ENCODE data around the gene LIF.

Gene LIF

GRCh38 chr22:30292069-30292970 lies 45.8 kb upstream of the LIF start:
- no peak overlapping the region for H3K27ac ChIP-seq (replicated peaks)
- H3K4me3 ChIP-seq (replicated peaks; ENCODE audit: insufficient read depth, low read length): no peak overlapping the region
- TF ChIP-seq POLR2AphosphoS5 (IDR thresholded peaks at IDR 0.05; ENCODE audit: low read depth) (no peak), SPI1 (IDR thresholded peaks at IDR 0.05; ENCODE audit: borderline replicate concordance, low read depth) (no peak), GABPA (IDR thresholded peaks at IDR 0.05; ENCODE audit: low read depth) (no peak), CTCF (IDR thresholded peaks at IDR 0.05; ENCODE audit: insufficient read depth, low read length) (no peak), REST (IDR thresholded peaks at IDR 0.05; ENCODE audit: insufficient replicate concordance, low read depth) (no peak)
- no peak for DNase-seq (ENCODE audit: low read depth in 1 of 2, low spot score in 1 of 2)
- H3K27me3 ChIP-seq (ENCODE audit: insufficient read depth, poor library complexity, severe bottlenecking): no peaks in the 10 kb centered on the region

DNA sequence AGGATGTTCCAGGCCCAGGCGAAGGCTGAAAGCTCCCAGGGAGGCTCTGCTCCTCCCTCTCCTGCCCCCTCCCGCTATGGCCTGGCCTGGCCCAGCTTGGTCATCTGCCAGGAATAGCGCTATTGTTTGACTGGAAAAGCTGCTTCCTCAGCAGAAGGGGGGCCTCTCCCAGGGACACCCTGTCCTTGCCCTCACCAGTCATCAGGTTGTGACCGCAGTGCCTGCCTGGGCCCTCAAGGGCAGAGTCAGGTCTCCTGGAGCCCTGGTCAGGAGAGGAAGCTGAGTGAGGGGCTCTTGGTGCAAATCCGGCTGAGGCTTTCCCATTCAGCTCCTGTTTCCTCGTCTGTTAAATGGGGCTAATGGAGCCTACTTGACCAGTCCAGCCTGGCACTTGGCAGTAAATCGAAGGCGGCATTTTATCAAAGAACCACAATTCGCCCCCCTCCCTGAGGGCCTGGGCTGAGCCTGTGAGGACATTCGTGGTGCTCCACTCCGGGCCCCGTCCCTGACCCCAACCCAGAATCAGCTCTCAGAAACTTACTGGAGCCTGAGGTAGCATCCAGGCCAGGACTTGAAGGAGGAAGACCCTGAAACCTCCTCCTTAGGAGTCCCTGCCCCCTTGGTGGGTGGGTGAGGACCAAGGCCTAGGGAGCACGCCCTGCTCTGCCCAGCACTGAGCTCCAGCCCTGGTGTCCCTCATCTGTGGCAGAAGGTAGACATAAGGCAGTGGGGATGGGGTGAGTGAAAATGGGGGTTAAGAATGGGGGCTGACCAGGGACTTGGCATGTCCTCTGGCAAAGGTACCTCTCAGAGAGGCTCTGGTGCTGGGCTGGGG lies 44.7 kb upstream of the LIF start:
- Histone ChIP-seq H3K27ac (replicated peaks) (no peak overlapping the region), H3K27me3 (ENCODE audit: insufficient read depth, poor library complexity, severe bottlenecking) (no peaks in the 10 kb centered on the region), H3K4me3 (replicated peaks; ENCODE audit: insufficient read depth, low read length) (no peak overlapping the region)
- TF ChIP-seq GABPA (IDR thresholded peaks at IDR 0.05; ENCODE audit: low read depth) (no peak), REST (IDR thresholded peaks at IDR 0.05; ENCODE audit: insufficient replicate concordance, low read depth) (no peak), POLR2AphosphoS5 (IDR thresholded peaks at IDR 0.05; ENCODE audit: low read depth) (no peak), CTCF (IDR thresholded peaks at IDR 0.05; ENCODE audit: insufficient read depth, low read length) (no peak), SPI1 (IDR thresholded peaks at IDR 0.05; ENCODE audit: borderline replicate concordance, low read depth) (no peak)
- DNase-seq (ENCODE audit: low read depth in 1 of 2, low spot score in 1 of 2): no peak

DNA sequence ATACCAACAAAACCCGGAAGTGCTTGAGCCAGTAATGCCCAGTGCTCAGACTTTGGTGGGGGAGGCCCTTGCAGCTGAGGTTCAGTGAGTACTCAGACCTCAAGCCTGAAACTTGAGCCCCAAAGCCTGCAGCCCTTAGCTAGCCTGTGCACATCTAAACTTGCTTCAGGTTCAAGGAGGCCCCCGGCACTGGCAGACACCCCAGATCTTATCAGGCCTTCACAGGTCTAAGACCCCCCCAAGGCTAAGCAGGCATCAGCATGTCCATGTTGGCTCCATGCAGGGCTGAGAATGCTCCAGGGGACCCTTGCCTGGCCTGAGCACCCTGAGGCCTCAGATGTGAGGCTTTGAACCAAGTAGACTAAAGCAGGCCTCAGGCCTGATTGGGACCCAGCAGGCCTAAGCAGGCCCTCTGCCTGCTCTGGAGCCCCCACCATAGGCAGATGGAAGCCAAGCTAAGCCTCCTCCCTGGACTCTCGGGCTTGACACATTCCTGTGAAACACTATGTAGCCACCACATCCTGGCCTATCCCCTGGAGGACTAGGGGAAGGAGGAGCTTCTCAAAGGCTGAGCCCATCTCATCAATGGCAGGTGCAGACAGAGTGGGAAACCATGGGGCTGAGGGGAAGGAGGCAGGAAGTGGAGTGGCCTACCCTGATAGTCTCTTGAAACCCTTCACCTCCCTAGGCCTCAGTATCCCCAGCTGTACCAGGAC lies 43.9 kb upstream of the LIF start:
- no peak for DNase-seq (ENCODE audit: low read depth in 1 of 2, low spot score in 1 of 2)
- Histone ChIP-seq H3K27ac (replicated peaks) (no peak overlapping the region), H3K4me3 (replicated peaks; ENCODE audit: insufficient read depth, low read length) (no peak overlapping the region)

More for the DNA sequence above, 43.9 kb upstream of the LIF start:
- no peaks in the 10 kb centered on the region for H3K27me3 ChIP-seq (ENCODE audit: insufficient read depth, poor library complexity, severe bottlenecking)
- TF ChIP-seq GABPA (IDR thresholded peaks at IDR 0.05; ENCODE audit: low read depth) (no peak), REST (IDR thresholded peaks at IDR 0.05; ENCODE audit: insufficient replicate concordance, low read depth) (no peak), POLR2AphosphoS5 (IDR thresholded peaks at IDR 0.05; ENCODE audit: low read depth) (no peak), CTCF (IDR thresholded peaks at IDR 0.05; ENCODE audit: insufficient read depth, low read length) (no peak), SPI1 (IDR thresholded peaks at IDR 0.05; ENCODE audit: borderline replicate concordance, low read depth) (no peak)
